ENCODE data around the gene CALM3.

- TF ChIP-seq CTCF (IDR thresholded peaks at IDR 0.05) (no peak), POLR2AphosphoS5 (IDR thresholded peaks at IDR 0.05) (no peak), POLR2A (IDR thresholded peaks at IDR 0.05) (no peak)
Observed at GRCh38 chr19:46603195-46603637, 2.1 kb downstream of the CALM3 start.
